ENCODE results near the gene SH3PXD2A.
A peak's percentile ranks its signal among the peaks of the same experiment; 100 is the strongest.

The SH3PXD2A gene

GRCh38 chr10:103660364-103661197 lies 194.8 kb downstream of the SH3PXD2A start:
- peak; percentile 40 to 64 (median 57) for DNase-seq

- DNase-seq = peak; percentile 70 to 84 (median 82)
These were observed 195.6 kb downstream of the SH3PXD2A start for GRCh38 chr10:103659674-103660363.

GRCh38 chr10:103658049-103658577 lies 197.3 kb downstream of the SH3PXD2A start:
- DNase-seq = no peak

- DNase-seq = no peak
These were observed 198.2 kb downstream of the SH3PXD2A start for GRCh38 chr10:103657061-103657591.

GRCh38 chr10:103654925-103655324 lies 200.5 kb downstream of the SH3PXD2A start:
- no peak for DNase-seq

GRCh38 chr10:103653581-103654037 lies 201.8 kb downstream of the SH3PXD2A start:
- DNase-seq = no peak

GRCh38 chr10:103652599-103653281 lies 202.6 kb downstream of the SH3PXD2A start:
- DNase-seq = no peak

- DNase-seq = no peak
These were observed 203.4 kb downstream of the SH3PXD2A start for GRCh38 chr10:103651783-103652476.

GRCh38 chr10:103651333-103651732 lies 204.0 kb downstream of the SH3PXD2A start:
- DNase-seq = no peak

- DNase-seq = no peak
These were observed 205.5 kb downstream of the SH3PXD2A start for GRCh38 chr10:103649654-103650423.

- DNase-seq = no peak
These were observed 206.5 kb downstream of the SH3PXD2A start for GRCh38 chr10:103648636-103649532.

GRCh38 chr10:103648251-103648635 lies 207.1 kb downstream of the SH3PXD2A start:
- DNase-seq = no peak

GRCh38 chr10:103646304-103646703 lies 209.1 kb downstream of the SH3PXD2A start:
- DNase-seq = peak in 1 of 3 donors; percentile 24

GRCh38 chr10:103645141-103646054 lies 210.0 kb downstream of the SH3PXD2A start:
- DNase-seq = peak; percentile 95 to 97 (median 97)

- no peak for DNase-seq
These were observed 212.0 kb downstream of the SH3PXD2A start for GRCh38 chr10:103643381-103643780.

- DNase-seq = no peak
These were observed 214.1 kb downstream of the SH3PXD2A start for GRCh38 chr10:103641326-103641725.

GRCh38 chr10:103640436-103641181 lies 214.8 kb downstream of the SH3PXD2A start:
- DNase-seq = no peak

GRCh38 chr10:103638948-103639347 lies 216.4 kb downstream of the SH3PXD2A start:
- DNase-seq = no peak
